Measurements from ENCODE around the gene DSN1.
"Not testable (repeated sequence)": the region's sequence is repeated elsewhere in the genome, so short reads cannot be mapped to it uniquely, and the experiment has no call there.

DSN1 gene

GRCh38 chr20:36806049-36806448 lies 32.5 kb upstream of the DSN1 start:
- no peak for TF ChIP-seq ZNF274 (IDR thresholded peaks at IDR 0.05; ENCODE audit: low read depth, low read length)
- no peak overlapping the region for H3K4me3 ChIP-seq (ENCODE audit: low read length)

GRCh38 chr20:36805396-36805795 lies 31.8 kb upstream of the DSN1 start:
- TF ChIP-seq ZNF274 (IDR thresholded peaks at IDR 0.05; ENCODE audit: low read depth, low read length): no peak
- no peak overlapping the region for H3K4me3 ChIP-seq (ENCODE audit: low read length)

- TF ChIP-seq ZNF274 (IDR thresholded peaks at IDR 0.05; ENCODE audit: low read depth, low read length): no peak
- no peak overlapping the region for H3K4me3 ChIP-seq (ENCODE audit: low read length)
These were observed 30.9 kb upstream of the DSN1 start for GRCh38 chr20:36804425-36804824.

- no peak for TF ChIP-seq ZNF274 (IDR thresholded peaks at IDR 0.05; ENCODE audit: low read depth, low read length)
- H3K4me3 ChIP-seq (ENCODE audit: low read length): no peak overlapping the region
These were observed 29.0 kb upstream of the DSN1 start for GRCh38 chr20:36802326-36803222.

- TF ChIP-seq ZNF274 (IDR thresholded peaks at IDR 0.05; ENCODE audit: low read depth, low read length): no peak
- no peak overlapping the region for H3K4me3 ChIP-seq (ENCODE audit: low read length)
These were observed 26.8 kb upstream of the DSN1 start for GRCh38 chr20:36800410-36800809.

GRCh38 chr20:36799313-36799712 lies 25.8 kb upstream of the DSN1 start:
- H3K4me3 ChIP-seq (ENCODE audit: low read length): not testable (repeated sequence)

GRCh38 chr20:36796875-36797274 lies 23.3 kb upstream of the DSN1 start:
- H3K4me3 ChIP-seq (ENCODE audit: low read length): no peak overlapping the region
- TF ChIP-seq ZNF274 (IDR thresholded peaks at IDR 0.05; ENCODE audit: low read depth, low read length): no peak

GRCh38 chr20:36796117-36796516 lies 22.6 kb upstream of the DSN1 start:
- TF ChIP-seq ZNF274 (IDR thresholded peaks at IDR 0.05; ENCODE audit: low read depth, low read length): no peak
- H3K4me3 ChIP-seq (ENCODE audit: low read length): no peak overlapping the region

- no peak overlapping the region for H3K4me3 ChIP-seq (ENCODE audit: low read length)
- TF ChIP-seq ZNF274 (IDR thresholded peaks at IDR 0.05; ENCODE audit: low read depth, low read length): no peak
These were observed 22.1 kb upstream of the DSN1 start for GRCh38 chr20:36795691-36796090.

- TF ChIP-seq ZNF274 (IDR thresholded peaks at IDR 0.05; ENCODE audit: low read depth, low read length): no peak
- no peak overlapping the region for H3K4me3 ChIP-seq (ENCODE audit: low read length)
These were observed 20.5 kb upstream of the DSN1 start for GRCh38 chr20:36794116-36794474.

- H3K4me3 ChIP-seq (ENCODE audit: low read length): no peak overlapping the region
- no peak for TF ChIP-seq ZNF274 (IDR thresholded peaks at IDR 0.05; ENCODE audit: low read depth, low read length)
These were observed 19.9 kb upstream of the DSN1 start for GRCh38 chr20:36793294-36794115.

- TF ChIP-seq ZNF274 (IDR thresholded peaks at IDR 0.05; ENCODE audit: low read depth, low read length): no peak
- no peak overlapping the region for H3K4me3 ChIP-seq (ENCODE audit: low read length)
These were observed 18.9 kb upstream of the DSN1 start for GRCh38 chr20:36792422-36792821.

- no peak for TF ChIP-seq ZNF274 (IDR thresholded peaks at IDR 0.05; ENCODE audit: low read depth, low read length)
- H3K4me3 ChIP-seq (ENCODE audit: low read length): no peak overlapping the region
These were observed 18.3 kb upstream of the DSN1 start for GRCh38 chr20:36791862-36792261.

GRCh38 chr20:36786663-36787062 lies 13.1 kb upstream of the DSN1 start:
- TF ChIP-seq ZNF274 (IDR thresholded peaks at IDR 0.05; ENCODE audit: low read depth, low read length): no peak
- H3K4me3 ChIP-seq (ENCODE audit: low read length): no peak overlapping the region

- TF ChIP-seq ZNF274 (IDR thresholded peaks at IDR 0.05; ENCODE audit: low read depth, low read length): no peak
- H3K4me3 ChIP-seq (ENCODE audit: low read length): no peak overlapping the region
These were observed 12.7 kb upstream of the DSN1 start for GRCh38 chr20:36786246-36786645.
